ENCODE measurements around the gene NCOA3.

The NCOA3 gene

GRCh38 chr20:47669152-47669425 lies 167.4 kb downstream of the NCOA3 start:
- DNase-seq = no peak

DNA sequence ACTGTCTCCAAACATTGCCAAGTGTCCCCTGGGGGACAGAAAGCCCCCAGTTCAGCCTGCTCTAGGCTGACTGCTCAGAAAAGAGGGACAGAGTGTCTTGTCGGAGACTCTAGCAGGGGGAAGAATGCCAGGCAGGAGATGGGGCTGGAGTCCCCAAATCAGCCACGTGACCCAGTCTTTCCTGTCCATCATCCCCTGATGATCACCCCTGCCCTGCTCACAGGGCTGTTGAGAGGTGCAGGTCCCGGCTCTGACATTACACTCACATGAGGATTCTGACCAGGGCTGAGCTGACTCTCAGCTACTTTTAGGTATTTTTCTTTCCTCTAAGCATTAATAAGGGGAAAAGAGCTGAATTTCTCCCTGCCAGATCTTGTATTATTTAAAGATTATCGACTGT lies 167.8 kb downstream of the NCOA3 start:
- no peak for DNase-seq

DNA sequence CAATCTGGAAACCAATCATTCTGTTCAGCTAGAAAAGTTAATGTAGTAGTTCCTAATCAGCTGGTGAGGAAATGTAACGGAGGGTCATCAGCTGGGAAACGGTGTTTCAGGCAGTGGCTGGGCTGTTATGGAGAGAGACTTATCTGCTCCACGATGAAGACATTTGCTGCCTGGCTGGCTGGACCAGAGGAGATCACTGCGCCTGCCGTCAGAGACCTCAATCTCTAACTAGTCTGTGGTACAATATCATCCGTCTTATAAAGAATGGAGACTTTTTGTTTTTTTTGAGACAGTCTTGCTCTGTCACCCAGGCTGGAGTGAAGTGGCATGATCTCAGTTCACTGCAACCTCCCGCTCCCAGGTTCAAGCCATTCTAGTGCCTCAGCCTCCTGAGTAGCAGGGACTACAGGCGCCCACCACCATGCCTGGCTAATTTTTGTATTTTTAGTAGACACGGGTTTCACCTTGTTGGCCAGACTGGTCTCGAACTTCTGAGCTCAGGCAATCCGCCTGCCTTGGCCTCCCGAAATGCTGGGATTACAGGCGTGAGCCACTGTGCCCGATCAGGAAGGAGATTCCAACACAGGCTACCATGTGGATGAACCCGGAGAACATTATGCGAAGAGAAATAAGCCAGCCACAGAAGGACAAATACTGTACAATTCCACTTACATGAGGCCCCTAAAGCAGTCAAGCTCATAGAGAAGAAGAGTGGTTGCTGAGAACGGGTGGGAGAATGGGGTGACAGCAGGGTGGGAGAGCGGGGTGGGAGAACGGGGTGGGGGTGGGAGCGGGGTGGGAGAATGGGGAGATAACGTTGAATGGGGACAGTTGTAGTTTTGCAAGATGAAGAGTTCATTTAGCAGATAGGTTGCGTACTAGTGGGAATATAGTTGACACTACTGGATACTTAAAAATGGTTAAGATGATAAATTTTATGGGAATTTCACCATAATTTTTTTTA lies 168.5 kb downstream of the NCOA3 start:
- no peak for DNase-seq

- DNase-seq = no peak
These were observed 169.2 kb downstream of the NCOA3 start for GRCh38 chr20:47670913-47671312.

DNA sequence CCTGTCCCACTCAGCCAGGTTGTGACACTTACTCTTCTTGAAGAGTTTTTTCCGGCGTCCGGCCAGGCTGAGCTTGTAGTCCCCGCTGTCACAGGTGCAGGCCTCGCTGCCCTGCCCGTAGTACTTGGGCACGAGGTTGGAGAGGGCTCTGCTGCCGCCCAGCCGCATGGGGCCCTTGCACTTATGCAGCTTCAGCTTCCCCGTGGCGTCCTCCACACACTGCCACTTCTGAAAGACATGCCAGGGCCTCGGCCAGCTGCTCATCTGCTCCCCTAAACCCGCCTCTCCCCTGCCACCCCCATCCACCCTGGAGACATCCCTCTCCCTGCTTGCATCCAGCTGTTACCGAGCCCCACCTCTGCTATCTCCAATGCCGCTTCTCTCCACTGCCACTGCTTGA lies 170.5 kb downstream of the NCOA3 start:
- DNase-seq = no peak

DNA sequence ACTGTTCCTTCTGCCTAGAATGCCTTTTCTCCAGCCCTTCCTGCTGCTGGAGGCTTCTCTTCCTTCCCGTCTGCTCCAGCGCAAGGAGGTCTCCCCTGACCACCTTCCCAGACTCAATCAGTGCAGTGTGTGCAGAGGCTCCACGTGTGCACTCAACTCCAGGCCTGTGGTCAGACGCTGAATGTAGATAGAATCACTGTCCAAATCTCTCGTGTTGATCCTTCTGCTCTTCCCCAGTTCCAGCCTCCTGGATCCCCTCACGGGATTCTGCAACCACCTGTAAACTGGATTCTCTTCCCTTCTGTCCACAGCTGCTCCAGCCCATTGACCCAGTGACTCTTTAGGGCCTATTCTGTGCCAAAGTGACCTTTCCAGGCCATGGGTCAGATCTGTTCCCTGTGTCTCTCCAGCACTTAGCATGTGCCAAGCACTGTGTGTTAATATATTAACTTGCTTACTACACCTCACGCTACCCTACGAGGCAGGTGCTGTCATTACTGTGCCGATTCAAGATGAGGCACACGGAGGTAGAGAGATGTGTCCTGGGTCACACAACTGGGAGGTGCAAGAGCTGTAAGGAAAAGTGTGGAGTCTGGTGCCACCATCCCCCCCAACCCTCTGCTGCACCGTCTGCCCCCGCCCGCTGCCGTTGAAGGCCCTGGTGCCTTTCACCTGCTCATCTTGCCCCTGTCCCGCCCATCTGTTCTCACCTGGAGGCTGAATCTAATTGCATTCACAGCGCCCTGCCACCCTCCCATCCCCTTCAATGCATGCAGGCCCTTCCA lies 171.4 kb downstream of the NCOA3 start:
- DNase-seq = no peak

GRCh38 chr20:47673671-47673955 lies 171.9 kb downstream of the NCOA3 start:
- DNase-seq = no peak

DNA sequence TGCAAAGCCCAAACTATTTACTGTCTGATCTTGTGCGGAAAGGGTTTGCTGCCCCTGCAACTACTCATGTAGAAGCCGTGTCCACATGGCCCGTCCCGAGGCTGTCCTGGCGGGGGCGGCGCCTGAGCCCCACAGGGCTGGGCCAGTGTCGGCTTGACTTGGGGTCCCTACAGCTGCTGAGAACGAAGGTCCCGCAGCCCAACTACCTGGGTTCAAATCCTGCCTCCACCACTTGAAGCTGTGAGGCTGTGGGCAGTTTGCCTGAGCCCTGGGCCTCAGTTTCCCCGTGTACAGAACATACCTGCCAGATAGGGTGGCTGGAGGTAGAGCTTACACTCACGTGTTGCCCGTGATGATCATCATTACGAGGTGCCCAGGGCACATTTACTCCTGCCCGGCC lies 172.5 kb downstream of the NCOA3 start:
- DNase-seq = no peak

DNA sequence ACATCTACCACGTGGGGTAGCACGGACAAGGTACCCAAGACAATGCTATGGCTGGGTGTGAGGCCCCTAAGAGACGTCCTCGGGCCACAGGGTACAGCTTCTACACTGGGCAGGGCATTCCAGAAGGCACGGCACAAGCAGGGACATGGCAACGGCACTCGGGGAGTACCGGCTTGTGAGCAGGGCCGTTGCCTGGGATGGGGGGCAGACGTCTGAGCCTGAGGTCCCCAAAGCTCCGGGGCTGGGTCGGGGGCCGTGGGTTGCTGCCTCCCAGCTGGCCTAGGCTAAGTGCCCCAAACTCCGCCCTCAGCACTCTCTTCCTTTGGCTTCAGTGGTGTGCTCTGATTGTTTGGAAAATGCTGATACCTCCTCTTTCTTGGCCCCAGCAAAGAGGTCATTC lies 173.0 kb downstream of the NCOA3 start:
- no peak for DNase-seq

GRCh38 chr20:47675190-47676142 lies 173.8 kb downstream of the NCOA3 start:
- DNase-seq = no peak

DNA sequence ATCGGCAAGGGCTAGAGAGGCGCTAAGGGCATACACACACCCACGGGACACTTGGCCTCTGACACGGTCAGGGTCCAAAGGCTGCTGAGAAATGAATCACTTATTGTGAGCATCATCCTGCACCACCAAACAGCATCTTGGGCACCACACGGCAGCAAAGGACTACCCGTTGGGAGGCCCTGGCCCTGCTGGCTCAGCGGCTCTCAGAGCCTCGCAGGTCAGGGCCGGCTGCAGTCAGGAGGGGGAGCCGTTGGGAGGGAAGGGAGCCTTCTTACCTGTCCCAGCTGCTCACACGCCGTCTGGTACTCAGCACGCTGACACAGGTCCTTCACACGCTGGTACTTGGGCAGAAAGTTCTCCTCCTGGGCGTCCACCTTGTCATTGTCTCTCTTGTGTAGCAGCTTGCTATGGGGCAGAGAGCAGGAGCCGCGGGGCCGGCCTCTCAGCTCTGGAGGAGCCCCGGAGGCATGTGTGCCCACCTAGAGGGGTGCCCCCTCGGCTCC lies 174.6 kb downstream of the NCOA3 start:
- no peak for DNase-seq

- no peak for DNase-seq
These were observed 175.4 kb downstream of the NCOA3 start for GRCh38 chr20:47676912-47677634.

- DNase-seq = peak; percentile 1
These were observed 176.2 kb downstream of the NCOA3 start for GRCh38 chr20:47677635-47678453.

- no peak for DNase-seq
These were observed 176.8 kb downstream of the NCOA3 start for GRCh38 chr20:47678536-47678935.

DNA sequence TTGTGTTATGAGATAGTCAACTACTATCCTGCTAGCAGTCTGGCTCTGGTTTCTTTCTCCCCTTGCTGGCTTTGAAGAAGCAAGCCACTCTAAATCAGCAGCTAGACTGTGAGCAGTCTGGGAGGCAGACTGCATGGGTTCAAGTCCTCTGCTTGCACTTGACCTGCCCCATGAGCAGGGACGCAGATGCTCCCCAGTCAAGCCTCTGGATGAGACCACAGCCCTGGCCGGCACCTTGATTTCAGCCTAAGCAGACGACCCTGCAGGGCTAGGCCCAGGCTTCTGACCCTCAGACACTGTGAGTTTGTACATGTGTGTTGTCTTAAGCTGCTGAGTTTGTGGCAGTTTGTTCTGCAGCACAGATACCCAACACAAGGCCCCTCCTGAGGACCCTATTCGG lies 177.8 kb downstream of the NCOA3 start:
- no peak for DNase-seq

GRCh38 chr20:47680804-47681529 lies 179.3 kb downstream of the NCOA3 start:
- DNase-seq = no peak

DNA sequence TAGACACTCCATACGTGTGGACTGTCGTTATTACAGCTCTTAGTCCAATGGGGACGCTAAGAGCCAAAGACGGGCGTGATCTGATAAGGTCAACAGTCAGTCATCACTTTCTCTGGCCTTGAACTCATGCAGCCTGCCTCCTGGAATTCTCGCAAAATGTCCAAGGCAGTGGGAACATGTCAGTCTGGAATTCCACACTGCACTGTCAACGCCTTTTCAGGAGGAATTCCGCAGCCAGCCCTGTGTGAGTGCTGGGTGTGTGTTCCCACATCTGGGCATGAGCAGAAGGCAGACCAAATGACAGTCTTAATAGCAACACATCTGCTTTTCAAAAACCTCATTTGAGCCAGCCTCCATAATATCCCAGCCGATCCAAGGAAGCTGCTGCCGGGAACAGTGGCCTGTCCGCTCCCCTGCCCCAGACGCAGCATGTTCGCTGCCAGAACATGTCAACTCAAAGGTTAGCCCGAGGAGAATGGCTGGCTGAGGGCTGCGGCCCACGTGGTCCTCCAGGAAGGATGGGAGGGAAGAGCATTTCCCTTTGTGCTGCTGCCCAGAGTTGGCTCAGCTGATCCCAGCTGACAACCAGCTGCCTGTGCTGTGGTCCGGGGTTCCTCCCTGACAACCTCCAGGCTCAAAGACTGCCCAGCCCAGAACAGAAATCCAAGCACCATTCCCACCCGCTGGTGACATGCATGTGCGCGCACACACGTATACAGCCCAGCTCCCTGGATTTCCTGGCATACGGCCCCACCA lies 180.5 kb downstream of the NCOA3 start:
- no peak for DNase-seq

DNA sequence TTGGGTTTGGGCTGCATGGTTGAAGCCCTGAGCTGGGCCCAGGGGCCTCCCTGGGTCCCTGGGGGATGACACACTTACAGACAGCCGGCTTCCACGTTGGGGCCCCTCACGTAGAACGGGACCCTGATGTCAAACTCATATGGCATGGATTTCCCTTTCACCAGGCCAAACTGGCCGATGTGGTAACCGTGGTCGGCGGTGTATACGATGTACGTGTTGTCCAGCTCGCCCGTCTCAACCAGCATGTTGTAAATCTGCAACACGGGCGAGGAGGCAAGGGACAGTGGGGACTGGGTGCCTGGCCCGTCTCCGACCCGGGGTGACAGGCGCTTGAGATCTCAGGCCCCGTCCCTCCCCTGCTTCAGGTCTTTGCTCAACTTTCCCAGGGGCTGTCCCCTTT lies 181.2 kb downstream of the NCOA3 start:
- no peak for DNase-seq

GRCh38 chr20:47684306-47685080 lies 182.8 kb downstream of the NCOA3 start:
- no peak for DNase-seq

Measured in DMS79 (cell line).